GM19397 (cell line): ENCODE measurements around the gene SPDYC.

ENCODE experiments used
- ATAC-seq: cut with Tn5 transposase; IDR thresholded peaks from one replicate; pipeline ENCODE4 v1.9.1; 2021; ENCODE audit warnings: mild to moderate bottlenecking, moderate library complexity; ENCODE audit not compliant: unreplicated experiment

Gene SPDYC

DNA sequence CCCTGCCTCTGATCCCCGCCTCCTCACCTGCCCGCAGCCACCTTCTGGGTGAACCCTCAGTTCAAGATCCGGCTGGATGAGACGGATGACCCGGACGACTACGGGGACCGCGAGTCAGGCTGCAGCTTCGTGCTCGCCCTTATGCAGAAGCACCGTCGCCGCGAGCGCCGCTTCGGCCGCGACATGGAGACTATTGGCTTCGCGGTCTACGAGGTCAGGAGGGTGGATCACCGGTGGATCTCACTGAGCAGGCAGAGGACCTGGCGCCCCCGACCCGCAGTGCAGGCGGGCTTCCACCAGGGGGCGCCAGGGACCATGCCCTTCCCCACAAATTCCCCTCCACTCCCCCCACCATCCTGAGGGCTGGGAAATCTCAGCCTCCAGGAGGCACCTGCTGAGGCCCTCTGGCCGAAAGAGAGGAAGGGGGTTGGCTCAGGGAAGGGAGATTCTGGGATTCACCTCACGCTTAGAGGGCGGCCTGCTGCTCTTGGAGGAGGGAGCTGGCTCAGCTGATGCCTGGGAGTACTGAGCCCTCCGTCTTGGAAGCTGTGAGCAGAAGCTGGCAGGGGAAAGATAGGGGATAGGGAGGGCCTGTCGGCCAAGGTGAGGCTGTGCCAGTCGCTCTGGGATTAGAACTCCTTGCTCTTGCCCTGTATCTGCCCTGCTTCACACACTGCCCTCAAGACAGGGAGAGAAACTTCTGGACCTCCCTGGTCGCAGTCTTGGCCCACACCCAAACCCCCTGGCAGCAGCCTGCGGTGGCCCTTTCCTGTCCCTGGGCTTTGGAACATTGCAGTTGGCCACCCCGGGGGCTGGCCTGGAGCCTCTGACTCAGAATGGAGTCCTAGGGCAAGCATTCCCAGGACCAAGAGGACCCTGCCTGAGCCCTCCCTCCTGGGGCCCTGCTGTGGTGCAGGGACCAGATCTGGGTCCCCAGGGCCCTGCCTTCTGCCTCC lies 34.9 kb downstream of the SPDYC start:
- ATAC-seq = no peak

DNA sequence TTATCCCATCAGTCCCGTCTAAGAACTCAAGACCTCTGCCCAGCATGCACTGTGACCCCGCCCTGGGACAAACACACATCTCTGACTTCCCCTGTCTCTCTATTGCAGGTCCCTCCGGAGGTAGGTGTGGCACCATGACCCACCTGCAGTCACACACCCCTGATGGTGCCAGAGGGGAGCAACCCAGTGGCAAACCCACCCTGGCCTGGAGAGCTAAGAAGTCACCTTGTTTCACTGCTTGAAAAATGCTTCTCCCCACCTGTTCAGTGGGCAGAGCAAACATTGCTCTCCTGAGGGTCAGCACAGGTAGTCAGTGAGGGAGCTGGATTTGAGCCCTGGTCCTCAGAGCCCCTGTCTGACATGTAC lies 35.6 kb downstream of the SPDYC start:
- ATAC-seq = no peak

- ATAC-seq = no peak
Observed at GRCh38 chr11:65206441-65206841, 36.4 kb downstream of the SPDYC start.

GRCh38 chr11:65206901-65207300 lies 36.9 kb downstream of the SPDYC start:
- no peak for ATAC-seq

- ATAC-seq = no peak
Observed at GRCh38 chr11:65207918-65208784, 38.1 kb downstream of the SPDYC start.

GRCh38 chr11:65208785-65209710 lies 39.0 kb downstream of the SPDYC start:
- ATAC-seq = no peak

- no peak for ATAC-seq
Observed at GRCh38 chr11:65209711-65210360, 39.8 kb downstream of the SPDYC start.

DNA sequence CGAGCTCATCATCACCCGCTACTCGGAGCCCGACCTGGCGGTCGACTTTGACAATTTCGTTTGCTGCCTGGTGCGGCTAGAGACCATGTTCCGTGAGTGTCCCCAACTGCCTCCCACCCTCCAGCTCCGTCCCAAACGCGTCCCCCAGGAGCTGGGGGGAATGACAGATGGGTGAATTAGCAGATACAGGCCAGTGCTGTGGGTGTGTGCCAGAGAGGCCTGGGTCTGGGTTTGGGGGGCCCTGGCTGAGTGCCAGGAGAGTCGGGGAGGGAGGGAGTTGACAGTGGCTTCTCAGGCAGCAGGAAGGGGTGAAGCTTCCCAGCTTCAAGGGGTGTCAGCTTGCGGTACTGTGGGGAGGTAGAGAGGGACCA lies 40.3 kb downstream of the SPDYC start:
- no peak for ATAC-seq

- ATAC-seq = no peak
Observed at GRCh38 chr11:65210748-65211147, 40.7 kb downstream of the SPDYC start.

DNA sequence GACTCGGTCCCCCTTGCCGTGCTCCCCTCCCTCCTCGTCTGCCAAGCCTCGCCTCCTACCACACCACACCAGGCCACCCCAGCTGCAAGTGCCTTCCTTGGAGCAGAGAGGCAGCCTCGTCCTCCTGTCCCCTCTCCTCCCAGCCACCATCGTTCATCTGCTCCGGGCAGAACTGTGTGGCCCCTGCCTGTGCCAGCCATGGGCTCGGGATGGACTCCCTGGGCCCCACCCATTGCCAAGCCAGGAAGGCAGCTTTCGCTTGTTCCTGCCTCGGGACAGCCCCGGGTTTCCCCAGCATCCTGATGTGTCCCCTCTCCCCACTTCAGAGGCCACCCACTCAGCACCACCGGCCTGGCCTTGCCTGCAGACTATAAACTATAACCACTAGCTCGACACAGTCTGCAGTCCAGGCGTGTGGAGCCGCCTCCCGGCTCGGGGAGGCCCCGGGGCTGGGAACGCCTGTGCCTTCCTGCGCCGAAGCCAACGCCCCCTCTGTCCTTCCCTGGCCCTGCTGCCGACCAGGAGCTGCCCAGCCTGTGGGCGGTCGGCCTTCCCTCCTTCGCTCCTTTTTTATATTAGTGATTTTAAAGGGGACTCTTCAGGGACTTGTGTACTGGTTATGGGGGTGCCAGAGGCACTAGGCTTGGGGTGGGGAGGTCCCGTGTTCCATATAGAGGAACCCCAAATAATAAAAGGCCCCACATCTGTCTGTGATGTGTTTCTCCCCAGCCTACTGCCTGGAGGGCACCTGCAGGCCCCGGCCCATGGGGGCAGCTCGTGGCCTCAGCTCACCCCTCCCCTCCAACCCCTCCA lies 41.5 kb downstream of the SPDYC start:
- no peak for ATAC-seq

DNA sequence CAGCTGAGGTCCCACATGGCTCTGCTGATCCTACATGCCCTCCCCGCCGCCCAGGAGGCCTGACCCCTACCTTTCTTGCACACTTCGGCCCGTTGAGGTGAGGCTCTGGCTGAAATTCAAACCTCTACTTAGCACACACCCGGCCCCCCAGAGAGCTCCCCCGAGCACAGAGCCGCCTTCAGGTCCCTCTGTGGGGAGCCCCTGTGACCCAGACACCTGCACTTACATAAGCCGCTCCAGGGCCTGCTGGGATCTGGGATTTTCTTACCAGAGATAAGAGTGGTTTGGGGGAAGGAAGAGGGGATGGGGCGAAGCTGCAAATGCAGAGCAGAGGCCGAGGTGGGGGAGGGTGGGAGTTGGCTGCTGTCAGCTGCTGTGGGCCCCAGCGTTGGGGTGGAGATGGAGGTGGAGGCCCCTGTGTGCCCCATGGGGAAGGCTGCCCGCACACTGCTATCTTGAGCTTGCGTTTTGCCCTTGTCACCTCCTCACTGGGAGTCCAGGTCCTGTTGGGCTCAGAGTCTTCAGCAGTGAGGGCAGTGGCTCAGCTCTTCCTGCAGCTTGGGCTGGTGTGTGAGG lies 42.3 kb downstream of the SPDYC start:
- ATAC-seq = no peak

DNA sequence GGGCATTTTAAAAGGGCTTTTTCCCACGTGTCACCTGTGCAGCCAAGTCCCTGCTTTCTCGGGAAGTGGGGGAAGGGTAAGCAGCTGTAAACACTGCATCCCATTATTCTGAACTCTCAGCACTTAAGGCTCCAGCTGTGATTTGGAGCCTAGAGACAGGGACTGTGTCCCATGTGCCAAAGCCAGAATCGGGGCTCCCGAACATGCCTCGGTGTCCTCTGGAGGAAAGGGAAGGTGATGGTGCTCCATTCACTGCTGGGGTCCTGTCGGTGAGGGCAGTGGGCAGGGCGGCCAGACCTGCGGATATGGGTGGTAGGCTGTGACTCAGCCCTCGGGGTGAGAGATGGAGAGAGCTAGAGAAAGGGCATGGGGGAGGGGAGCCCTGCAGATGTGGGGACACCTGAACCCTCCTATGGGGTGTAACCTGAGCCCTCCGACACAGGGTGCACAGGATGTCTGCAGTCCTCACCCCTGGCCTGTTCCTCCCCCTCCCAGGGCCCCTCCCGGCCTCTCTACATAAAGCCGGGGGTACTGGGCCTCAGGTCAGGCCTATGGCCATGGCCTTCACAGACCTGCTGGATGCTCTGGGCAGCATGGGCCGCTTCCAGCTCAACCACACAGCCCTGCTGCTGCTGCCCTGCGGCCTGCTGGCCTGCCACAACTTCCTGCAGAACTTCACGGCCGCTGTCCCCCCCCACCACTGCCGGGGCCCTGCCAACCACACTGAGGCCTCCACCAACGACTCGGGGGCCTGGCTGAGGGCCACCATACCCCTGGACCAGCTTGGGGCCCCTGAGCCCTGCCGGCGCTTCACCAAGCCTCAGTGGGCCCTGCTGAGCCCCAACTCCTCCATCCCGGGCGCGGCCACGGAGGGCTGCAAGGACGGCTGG lies 43.5 kb downstream of the SPDYC start:
- no peak for ATAC-seq

DNA sequence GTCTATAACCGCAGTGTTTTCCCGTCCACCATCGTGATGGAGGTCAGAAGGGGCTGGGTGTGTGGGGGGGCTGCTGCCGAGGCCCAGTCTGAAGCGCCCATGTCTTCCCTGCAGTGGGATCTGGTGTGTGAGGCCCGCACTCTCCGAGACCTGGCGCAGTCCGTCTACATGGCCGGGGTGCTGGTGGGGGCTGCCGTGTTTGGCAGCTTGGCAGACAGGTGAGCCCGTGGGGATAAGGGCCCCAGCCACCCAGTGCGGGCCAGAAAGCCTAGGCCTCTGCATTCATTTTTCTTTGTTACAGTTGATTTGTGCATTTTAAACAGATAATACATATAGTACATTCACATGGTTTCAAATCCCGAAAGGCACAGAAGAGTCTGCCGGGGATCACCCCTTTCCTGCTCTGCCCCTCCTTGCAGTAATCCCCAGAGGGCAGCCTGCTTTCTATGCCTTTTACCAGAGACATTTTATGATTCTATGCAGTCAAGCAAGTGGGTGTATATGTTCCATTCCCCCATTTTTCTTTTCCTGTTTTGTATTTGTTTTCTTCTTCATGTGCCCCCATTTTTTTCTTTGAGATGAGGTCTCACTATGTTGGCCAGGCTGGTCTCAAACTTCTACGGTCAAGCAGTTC lies 44.3 kb downstream of the SPDYC start:
- ATAC-seq = no peak

GRCh38 chr11:65215441-65216076 lies 45.5 kb downstream of the SPDYC start:
- no peak for ATAC-seq

DNA sequence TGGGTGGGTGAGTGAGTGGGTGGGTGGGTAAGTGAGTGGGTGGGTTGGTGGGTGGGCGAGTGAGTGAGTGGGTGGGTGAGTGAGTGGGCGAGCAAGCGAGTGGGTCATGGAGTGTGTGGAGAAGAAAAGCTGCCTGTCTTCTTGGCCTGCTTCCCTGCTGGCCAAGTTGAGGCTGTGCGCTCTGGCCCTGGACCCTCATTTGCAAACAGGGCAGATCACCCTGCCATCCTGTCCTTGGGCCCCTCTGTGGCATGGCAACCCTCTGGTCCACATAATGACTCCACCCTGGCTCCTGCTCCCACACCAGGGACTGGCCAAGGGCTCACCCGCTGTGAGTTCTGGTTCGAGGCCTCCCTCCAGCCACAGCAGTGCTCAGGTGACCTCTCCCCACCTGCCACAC lies 46.8 kb downstream of the SPDYC start:
- no peak for ATAC-seq

GRCh38 chr11:65217441-65218423 lies 47.7 kb downstream of the SPDYC start:
- ATAC-seq = no peak
